CD4-positive, alpha-beta memory T cell (primary cell): Measurements from ENCODE around the gene ITIH3. TPM values are rescaled to one million over a fixed set of nuclear protein-coding genes. Genes with fewer than 3 reads are reported as not detected.

ENCODE experiments used
- CTCF ChIA-PET: fragments of 350-600 bp; sonication (Branson Sonifier 250); formaldehyde crosslinking; loops from one replicate; lab custom pipeline; 2021; ENCODE audit warnings: inconsistent platforms; ENCODE audit not compliant: partially characterized antibody; lab: Charles Lee
- POLR2A ChIA-PET: fragments of 350-600 bp; sonication (Branson Sonifier 250); formaldehyde crosslinking; loops from one replicate; lab custom pipeline; 2021; ENCODE audit not compliant: partially characterized antibody; lab: Charles Lee
- DNase-seq, 5 donors: peaks; one replicate each; pipeline versions ENCODE4 v3.0.0 to v3.0.0-alpha.2; 2020 to 2022; ENCODE audit warnings: mixed read lengths in 1 of 5
- H3K27ac ChIP-seq: one replicate; pipeline ENCODE4 v1.7.0; 2013; ENCODE audit warnings: low read depth, low read length
- H3K27me3 ChIP-seq: 2 replicates; pipeline ENCODE4 v1.7.0; 2013; ENCODE audit warnings: mild to moderate bottlenecking, low read length, moderate library complexity; ENCODE audit not compliant: insufficient read depth
- H3K36me3 ChIP-seq: 2 replicates; pipeline ENCODE4 v1.7.0; 2013; ENCODE audit warnings: mild to moderate bottlenecking, low read length, moderate library complexity; ENCODE audit not compliant: insufficient read depth
- H3K4me1 ChIP-seq: 2 replicates; pipeline ENCODE4 v1.7.0; 2013; ENCODE audit warnings: mild to moderate bottlenecking, low read length, moderate library complexity; ENCODE audit not compliant: insufficient read depth
- H3K4me3 ChIP-seq, 2 donors: one replicate each; pipeline ENCODE4 v1.7.0; 2013; ENCODE audit warnings: low read length in 2 of 2, mild to moderate bottlenecking in 1 of 2
- H3K9me3 ChIP-seq, 2 donors: one replicate each; pipeline ENCODE4 v1.7.0; 2013; ENCODE audit warnings: low read length in 2 of 2, control low read depth in 1 of 2; ENCODE audit not compliant: control insufficient read depth in 1 of 2
- H3K27ac Mint-ChIP-seq, 7 donors: one replicate each; pipeline ENCODE4 v1.8.0; 2020 to 2021; ENCODE audit warnings: mixed read lengths in 7 of 7, mild to moderate bottlenecking in 6 of 7, inconsistent platforms in 3 of 7, moderate library complexity in 3 of 7
- H3K27me3 Mint-ChIP-seq, 2 donors: one replicate each; pipeline ENCODE4 v1.8.0; 2020 to 2021; ENCODE audit warnings: mixed read lengths in 2 of 2
- H3K36me3 Mint-ChIP-seq, 2 donors: one replicate each; pipeline ENCODE4 v1.8.0; 2020 to 2021; ENCODE audit warnings: mixed read lengths in 2 of 2, inconsistent platforms in 1 of 2, mild to moderate bottlenecking in 1 of 2
- H3K4me1 Mint-ChIP-seq, 4 donors: one replicate each; pipeline ENCODE4 v1.8.0; 2020 to 2021; ENCODE audit warnings: mixed read lengths in 4 of 4, mild to moderate bottlenecking in 1 of 4
- H3K4me3 Mint-ChIP-seq, 8 donors: one replicate each; pipeline ENCODE4 v1.8.0; 2020 to 2021; ENCODE audit warnings: mixed read lengths in 8 of 8, mild to moderate bottlenecking in 7 of 8, moderate library complexity in 6 of 8, inconsistent platforms in 3 of 8
- H3K9me3 Mint-ChIP-seq, 8 donors: one replicate each; pipeline ENCODE4 v1.8.0; 2020 to 2021; ENCODE audit warnings: mixed read lengths in 8 of 8, mild to moderate bottlenecking in 5 of 8, inconsistent platforms in 3 of 8, moderate library complexity in 1 of 8
- intact Hi-C: fragments of 100-400 bp; cut with micrococcal nuclease; formaldehyde crosslinking; loops from one replicate; pipeline ENCODE4 v1.15.1; 2023
- polyA plus RNA-seq, 2 donors: library from polyadenylated mRNA; unstranded; fragments of 300-500 nt; fragmentation: Illumina TruSeq; gene quantifications; one replicate each; pipeline ENCODE4 v1.2.3, GENCODE V29; 2021
- total RNA-seq, 2 experiments: library from RNA; stranded (reverse); gene quantifications; one replicate each; pipeline ENCODE4 v1.2.3, GENCODE V29; 2021

The ITIH3 gene
- total and polyA plus RNA-seq, 4 experiments from 2014 or later: not detected

- Histone ChIP-seq H3K4me3 (no peak overlapping the region), H3K27me3 (no peaks in the 10 kb centered on the region), H3K27ac (no peak overlapping the region), H3K4me1 (peaks cover 23% of the 10 kb centered on the region), H3K9me3 (no peaks in the 10 kb centered on the region), H3K36me3 (peaks cover 4% of the 10 kb centered on the region)
- Mint-ChIP-seq H3K4me1 (peaks cover 20 to 34% (median 23%) of the 10 kb centered on the region in 4 donors), H3K9me3 (no peaks in the 10 kb centered on the region), H3K27ac (no peak overlapping the region), H3K4me3 (no peak overlapping the region), H3K36me3 (peaks cover 14 to 22% of the 10 kb centered on the region in 2 donors), H3K27me3 (no peaks in the 10 kb centered on the region)
- ChIA-PET CTCF (interaction anchor here (0.8 to 1.1 kb wide), 2 partner anchors 12 to 15 kb away, joined by 3 read pairs; no protein-coding TSS in a partner anchor), POLR2A (no interaction called here)
- no peak for DNase-seq
- intact Hi-C loops: no loop called here
Observed at GRCh38 chr3:52835766-52836470, 41.3 kb downstream of the ITIH3 start.

- POLR2A ChIA-PET: no interaction called here
- CTCF ChIA-PET: interaction anchor here (0.8 kb wide), 1 partner anchor 14 kb away, joined by 3 read pairs; no protein-coding TSS in a partner anchor
Observed at GRCh38 chr3:52836471-52836845, 41.9 kb downstream of the ITIH3 start.

GRCh38 chr3:52836986-52837385, 42.4 kb downstream of the ITIH3 start:
- Histone ChIP-seq H3K9me3 (no peaks in the 10 kb centered on the region), H3K27ac (no peak overlapping the region), H3K4me1 (peaks cover 23% of the 10 kb centered on the region), H3K27me3 (no peaks in the 10 kb centered on the region), H3K4me3 (no peak overlapping the region), H3K36me3 (peaks cover 14% of the 10 kb centered on the region)
- Mint-ChIP-seq H3K4me3 (no peak overlapping the region), H3K27ac (peak overlapping the region in 1 of 7 donors; percentile 49), H3K9me3 (no peaks in the 10 kb centered on the region), H3K27me3 (no peaks in the 10 kb centered on the region), H3K36me3 (peaks cover 25 to 33% of the 10 kb centered on the region in 2 donors), H3K4me1 (peaks cover 21 to 34% (median 25%) of the 10 kb centered on the region in 4 donors)
- intact Hi-C loops: no loop called here
- POLR2A ChIA-PET: no interaction called here
- CTCF ChIA-PET: interaction anchor here (0.6 to 0.8 kb wide), 2 partner anchors 13 to 658 kb away, joined by 3 read pairs; no protein-coding TSS in a partner anchor
- DNase-seq: no peak

More at GRCh38 chr3:52836471-52836845, 41.9 kb downstream of the ITIH3 start:
- no peak overlapping the region for H3K4me3 ChIP-seq
- Mint-ChIP-seq H3K4me3 (no peak overlapping the region), H3K9me3 (no peaks in the 10 kb centered on the region), H3K4me1 (peaks cover 20 to 34% (median 24%) of the 10 kb centered on the region in 4 donors), H3K27me3 (no peaks in the 10 kb centered on the region), H3K27ac (no peak overlapping the region), H3K36me3 (peaks cover 20 to 28% of the 10 kb centered on the region in 2 donors)
- peaks cover 9% of the 10 kb centered on the region for H3K36me3 ChIP-seq
- H3K27me3 ChIP-seq: no peaks in the 10 kb centered on the region
- H3K9me3 ChIP-seq: no peaks in the 10 kb centered on the region
- no peak overlapping the region for H3K27ac ChIP-seq
- intact Hi-C loops: no loop called here
- no peak for DNase-seq
- peaks cover 23% of the 10 kb centered on the region for H3K4me1 ChIP-seq

DNA sequence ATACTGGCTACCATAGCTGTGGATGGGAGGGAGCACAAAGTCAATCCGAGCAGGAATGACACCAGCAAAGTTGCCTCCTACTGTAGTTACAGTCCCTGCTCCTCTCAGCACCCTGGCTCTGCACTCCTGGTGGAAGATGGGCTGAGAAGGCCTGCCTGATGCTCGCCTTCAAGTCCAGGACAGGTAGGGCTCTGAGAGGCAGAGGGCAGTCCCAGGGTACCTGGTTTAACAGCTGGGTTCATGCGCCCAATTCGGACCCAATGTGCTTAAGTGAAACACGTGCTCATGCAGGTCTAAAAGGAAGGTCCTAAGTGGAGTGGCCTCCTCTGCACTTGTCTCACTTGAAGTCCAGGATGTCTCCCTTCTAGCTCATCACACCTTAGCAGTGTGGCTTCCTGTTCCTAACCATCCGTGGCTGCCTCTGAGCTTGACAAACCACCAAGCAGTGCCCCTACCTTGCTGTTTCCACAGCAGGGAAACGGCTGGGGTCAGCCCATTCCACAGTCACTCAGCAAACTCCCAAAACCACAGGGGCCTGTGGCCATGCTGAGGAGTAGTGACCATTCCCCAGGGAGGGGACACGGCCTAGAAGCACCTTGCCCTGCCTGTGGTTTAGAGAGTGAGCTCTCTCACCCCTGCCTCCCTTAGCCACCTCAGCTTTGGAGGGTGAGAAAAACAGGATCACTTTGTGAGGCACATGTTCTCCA, 44.1 kb downstream of the ITIH3 start:
- Mint-ChIP-seq H3K4me1 (peaks cover 21 to 34% (median 25%) of the 10 kb centered on the region in 4 donors), H3K4me3 (peak overlapping the region in 3 of 8 donors; percentile 30 to 59 (median 41)), H3K9me3 (no peaks in the 10 kb centered on the region), H3K27me3 (no peaks in the 10 kb centered on the region), H3K27ac (peak overlapping the region in 4 of 7 donors; percentile 8 to 59 (median 38)), H3K36me3 (peaks cover 34 to 40% of the 10 kb centered on the region in 2 donors)
- ChIA-PET POLR2A (no interaction called here), CTCF (interaction anchor here (0.6 to 1.6 kb wide), 5 partner anchors 10 to 81 kb away, joined by 3 to 5 read pairs (median 3); no protein-coding TSS in a partner anchor)
- no peaks in the 10 kb centered on the region for H3K9me3 ChIP-seq
- H3K36me3 ChIP-seq: peaks cover 26% of the 10 kb centered on the region
- DNase-seq: peak in 2 of 5 donors; percentile 6 to 33
- no peaks in the 10 kb centered on the region for H3K27me3 ChIP-seq
- H3K4me3 ChIP-seq: no peak overlapping the region
- H3K27ac ChIP-seq: no peak overlapping the region
- H3K4me1 ChIP-seq: peaks cover 23% of the 10 kb centered on the region
- intact Hi-C loops: no loop called here

DNA sequence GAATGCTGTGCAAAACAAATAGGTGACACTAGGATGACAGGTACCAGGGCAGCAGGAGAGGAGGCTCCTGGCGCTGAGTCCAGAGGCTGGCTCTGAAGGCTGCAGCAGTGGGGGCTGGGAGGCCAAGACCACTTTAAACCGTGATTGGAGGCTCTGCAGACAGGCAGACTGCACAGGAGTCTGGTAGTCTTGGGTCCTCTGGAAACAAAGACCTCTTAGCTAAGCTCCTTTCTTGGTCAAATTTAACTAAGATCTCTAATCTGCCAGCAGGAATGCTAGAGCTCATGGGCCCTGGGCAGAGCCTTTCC, 44.6 kb downstream of the ITIH3 start:
- H3K4me3 ChIP-seq: no peak overlapping the region
- no peak for DNase-seq
- no peaks in the 10 kb centered on the region for H3K27me3 ChIP-seq
- H3K36me3 Mint-ChIP-seq: peaks cover 35 to 41% of the 10 kb centered on the region in 2 donors
- CTCF ChIA-PET: interaction anchor here (1.6 kb wide), 1 partner anchor 54 kb away, joined by 4 read pairs; no protein-coding TSS in a partner anchor
- H3K4me1 Mint-ChIP-seq: peaks cover 21 to 34% (median 25%) of the 10 kb centered on the region in 4 donors
- H3K4me1 ChIP-seq: peaks cover 23% of the 10 kb centered on the region
- H3K27ac ChIP-seq: no peak overlapping the region
- POLR2A ChIA-PET: no interaction called here
- H3K27ac Mint-ChIP-seq: peak overlapping the region in 2 of 7 donors; percentile 57 to 64
- peaks cover 31% of the 10 kb centered on the region for H3K36me3 ChIP-seq
- no peaks in the 10 kb centered on the region for H3K27me3 Mint-ChIP-seq
- H3K9me3 Mint-ChIP-seq: no peaks in the 10 kb centered on the region
- H3K4me3 Mint-ChIP-seq: peak overlapping the region in 1 of 8 donors; percentile 41
- H3K9me3 ChIP-seq: no peaks in the 10 kb centered on the region
- intact Hi-C loops: no loop called here

- intact Hi-C loops: no loop called here
- CTCF ChIA-PET: interaction anchor here (1.6 kb wide), 1 partner anchor 54 kb away, joined by 4 read pairs; no protein-coding TSS in a partner anchor
- Mint-ChIP-seq H3K4me3 (no peak overlapping the region), H3K36me3 (peaks cover 35 to 46% of the 10 kb centered on the region in 2 donors), H3K9me3 (no peaks in the 10 kb centered on the region), H3K4me1 (peaks cover 21 to 34% (median 25%) of the 10 kb centered on the region in 4 donors), H3K27me3 (no peaks in the 10 kb centered on the region), H3K27ac (peak overlapping the region in 3 of 7 donors; percentile 1 to 64 (median 27))
- POLR2A ChIA-PET: no interaction called here
- H3K4me3 ChIP-seq: no peak overlapping the region
- H3K4me1 ChIP-seq: peaks cover 23% of the 10 kb centered on the region
- no peak overlapping the region for H3K27ac ChIP-seq
- no peaks in the 10 kb centered on the region for H3K9me3 ChIP-seq
- H3K27me3 ChIP-seq: no peaks in the 10 kb centered on the region
- peaks cover 33% of the 10 kb centered on the region for H3K36me3 ChIP-seq
- DNase-seq: no peak
Observed at GRCh38 chr3:52839892-52840545, 45.4 kb downstream of the ITIH3 start.
